Heart right ventricle (tissue), 16 donors: ENCODE data around the gene FBLN2. TPM values are rescaled to one million over a fixed set of nuclear protein-coding genes. Genes with fewer than 3 reads are reported as not detected.

Experiments used
- ATAC-seq, 8 donors: fragments of 200-7000 bp; cut with Tn5 transposase; one replicate each; pipeline ENCODE4 v1.9.1; 2020; ENCODE audit warnings: mild to moderate bottlenecking in 8 of 8, moderate library complexity in 8 of 8, moderate number of reproducible peaks in 1 of 8
- DNase-seq, 2 donors: peaks; one replicate each; pipeline ENCODE4 v3.0.0-alpha.2; 2020
- H3K27ac ChIP-seq, 10 donors: fragments of 200-600 bp; sonication (generic) in 2 of 10; one replicate each; pipeline versions ENCODE4 v1.5.0 to v1.8.0; 2020 to 2022; ENCODE audit warnings: mild to moderate bottlenecking in 3 of 10
- H3K27me3 ChIP-seq, 7 donors: fragments of 200-600 bp; one replicate each; pipeline ENCODE4 v1.8.0; 2021 to 2022; ENCODE audit warnings: mild to moderate bottlenecking in 2 of 7
- H3K36me3 ChIP-seq, 9 donors: fragments of 200-600 bp; sonication (generic) in 1 of 9; one replicate each; pipeline versions ENCODE4 v1.5.0 to v1.8.0; 2020 to 2022; ENCODE audit warnings: mild to moderate bottlenecking in 2 of 9
- H3K4me1 ChIP-seq, 9 donors: fragments of 200-600 bp; sonication (generic) in 1 of 9; one replicate each; pipeline versions ENCODE4 v1.5.0 to v1.8.0; 2020 to 2022; ENCODE audit warnings: mild to moderate bottlenecking in 4 of 9
- H3K4me3 ChIP-seq, 10 donors: fragments of 200-600 bp; sonication (generic) in 2 of 10; one replicate each; pipeline versions ENCODE4 v1.5.0 to v1.8.0; 2020 to 2022; ENCODE audit warnings: mild to moderate bottlenecking in 7 of 10, moderate library complexity in 2 of 10
- H3K9me3 ChIP-seq, 11 donors: fragments of 200-600 bp in 10 of 11; sonication (generic) in 2 of 11; one replicate each; pipeline versions ENCODE4 v1.5.0 to v1.8.0; 2013 to 2022; ENCODE audit warnings: mild to moderate bottlenecking in 2 of 11, control low read depth in 1 of 11, moderate library complexity in 1 of 11
- WGBS, 2 donors: extraction: QIAGEN DNeasy Blood & Tissue Kit; methylation state at CpG; one replicate each; pipeline ENCODE4 v1.1.7; 2013; ENCODE audit warnings: inconsistent platforms in 1 of 2; 5-methylcytosine and 5-hydroxymethylcytosine counted together
- intact Hi-C, 10 donors: fragments of 100-400 bp; cut with DNase I; formaldehyde crosslinking; loops; one replicate each; pipeline versions ENCODE4 v1.11.1 to v1.14.2; 2022
- polyA plus RNA-seq, 2 donors: library from polyadenylated mRNA; stranded (reverse); fragments of 200-250 nt; gene quantifications; one replicate each; pipeline ENCODE4 v1.2.3, GENCODE V29; 2013
- total RNA-seq, 10 donors: library from RNA; stranded (reverse); fragmentation: NEBNext Ultra II Directional in 3 of 10; extraction: Animal tissue kit (Norgen Biotek cat#: 25700) in 3 of 10; gene quantifications; one replicate each; pipeline versions ENCODE4 v1.2.1 to v1.2.4, GENCODE V29; 2021 to 2023
- TF ChIP-seq, protein P1 (sequence below), 9 donors: fragments of 200-600 bp; sonication (generic) in 2 of 9; IDR thresholded peaks; one replicate each; pipeline versions ENCODE4 v1.5.0 to v1.8.0; 2021 to 2022; ENCODE audit warnings: antibody characterized with exemption in 9 of 9, mild to moderate bottlenecking in 5 of 9, moderate library complexity in 1 of 9
- donor health status: Arrhythmogenic right ventricular cardiomyopathy.
- donor health status: ischemic (EF 13 %, LVEDD 7.1; RV severe dilation, severe dysfunction).
- donor health status: healthy with polysubstance abuse.
- donor health status: DM: no; HTN: yes; CAD: no.
- donor health status: DM: no; HTN: no; CAD: no.
- donor health status: ischemic (EF 25% LVEDD 6.9; RV normal size, moderate dysfunction).
- donor health status: ischemic (EF 25% LVEDD 5.7; RV mildly dilated, moderate dysfunction).
- donor health status: healthy.
- donor health status: DM: yes; HTN: yes; CAD: no.
- donor health status: Ischemic cardiomyopathy.
- donor health status: ischemic (EF 35%, LVEDD 5.7; RV mildly dilated, moderate dysfunction).
- donor health status: nonischemic (EF 11% LVEDD 7.7; RV severe dilation, severe dysfunction).
- donor health status: DM: yes; HTN: yes; CAD: no.
- donor health status: PGD.
- donor health status: ischemic (EF 29% LVEDD 5.4; RV normal size, mild dysfunction).
- donor health status: nonischemic (EF 23%, LVEDD 6.1; RV moderate dilation, normal function).

FBLN2 gene
- total and polyA plus RNA-seq, 12 donors, result 20.7 to 78.9 (median 47.0) TPM

DNA sequence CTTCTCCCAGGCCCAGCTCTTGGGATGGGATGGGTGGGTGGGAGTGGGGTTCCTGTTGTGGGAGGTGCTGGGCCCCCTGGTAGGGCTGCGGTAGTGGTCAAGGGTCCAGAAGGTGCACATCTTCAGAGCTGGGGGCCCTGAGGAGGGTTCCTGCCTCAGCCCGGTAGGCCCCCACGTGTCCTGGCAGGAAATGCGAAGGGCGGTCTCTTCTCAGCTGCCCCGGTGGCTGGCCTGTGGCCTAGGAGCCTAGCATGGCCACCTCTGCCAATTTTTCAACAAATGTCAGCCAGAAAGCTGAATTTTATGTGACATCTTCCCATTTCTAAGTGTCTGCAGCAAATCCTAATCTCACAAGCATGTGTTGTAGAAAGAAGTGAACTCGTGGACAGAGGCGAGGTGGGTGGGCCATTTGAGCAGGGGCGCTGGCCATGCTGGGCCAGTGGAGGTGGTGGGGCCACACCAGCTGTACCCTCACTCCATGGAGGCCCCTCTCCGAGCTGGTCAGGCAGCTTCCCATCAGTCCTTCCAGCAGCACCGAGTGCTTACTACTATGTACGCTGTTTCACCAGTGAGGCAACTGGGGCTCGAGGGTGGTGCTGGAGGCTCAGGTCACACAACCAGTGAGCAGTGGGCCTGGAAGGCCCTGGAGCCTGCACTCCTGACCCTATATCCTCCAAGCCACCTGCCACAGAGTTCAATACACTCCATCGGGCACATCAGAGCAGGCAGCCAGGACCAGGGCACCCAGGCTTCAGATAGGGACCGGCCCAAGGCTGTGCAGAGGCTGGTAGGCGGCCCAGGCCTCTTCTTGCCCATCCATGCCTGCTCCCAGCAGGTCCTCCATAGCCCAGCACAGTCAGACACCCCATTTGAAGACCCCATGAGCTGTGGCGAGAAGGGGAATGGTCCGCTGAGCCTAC is 23.2 kb downstream of the FBLN2 start:
- Histone ChIP-seq H3K4me1 (peaks cover 6 to 50% (median 21%) of the 10 kb centered on the region in 9 donors), H3K4me3 (no peak overlapping the region), H3K36me3 (peaks cover 0 to 22% (median 0%) of the 10 kb centered on the region in 9 donors), H3K9me3 (no peaks in the 10 kb centered on the region), H3K27me3 (no peaks in the 10 kb centered on the region), H3K27ac (peak overlapping the region in 1 of 10 donors; percentile 33)
- ATAC-seq, result no peak
- intact Hi-C loops, result no loop called here
- WGBS, 2 donors, result 85 to 87% methylated on average over 18 of the region's 18 CpGs
- DNase-seq, result no peak
- TF ChIP-seq, protein P1, sequence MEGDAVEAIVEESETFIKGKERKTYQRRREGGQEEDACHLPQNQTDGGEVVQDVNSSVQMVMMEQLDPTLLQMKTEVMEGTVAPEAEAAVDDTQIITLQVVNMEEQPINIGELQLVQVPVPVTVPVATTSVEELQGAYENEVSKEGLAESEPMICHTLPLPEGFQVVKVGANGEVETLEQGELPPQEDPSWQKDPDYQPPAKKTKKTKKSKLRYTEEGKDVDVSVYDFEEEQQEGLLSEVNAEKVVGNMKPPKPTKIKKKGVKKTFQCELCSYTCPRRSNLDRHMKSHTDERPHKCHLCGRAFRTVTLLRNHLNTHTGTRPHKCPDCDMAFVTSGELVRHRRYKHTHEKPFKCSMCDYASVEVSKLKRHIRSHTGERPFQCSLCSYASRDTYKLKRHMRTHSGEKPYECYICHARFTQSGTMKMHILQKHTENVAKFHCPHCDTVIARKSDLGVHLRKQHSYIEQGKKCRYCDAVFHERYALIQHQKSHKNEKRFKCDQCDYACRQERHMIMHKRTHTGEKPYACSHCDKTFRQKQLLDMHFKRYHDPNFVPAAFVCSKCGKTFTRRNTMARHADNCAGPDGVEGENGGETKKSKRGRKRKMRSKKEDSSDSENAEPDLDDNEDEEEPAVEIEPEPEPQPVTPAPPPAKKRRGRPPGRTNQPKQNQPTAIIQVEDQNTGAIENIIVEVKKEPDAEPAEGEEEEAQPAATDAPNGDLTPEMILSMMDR (IDR thresholded peaks at IDR 0.05), result no peak

DNA sequence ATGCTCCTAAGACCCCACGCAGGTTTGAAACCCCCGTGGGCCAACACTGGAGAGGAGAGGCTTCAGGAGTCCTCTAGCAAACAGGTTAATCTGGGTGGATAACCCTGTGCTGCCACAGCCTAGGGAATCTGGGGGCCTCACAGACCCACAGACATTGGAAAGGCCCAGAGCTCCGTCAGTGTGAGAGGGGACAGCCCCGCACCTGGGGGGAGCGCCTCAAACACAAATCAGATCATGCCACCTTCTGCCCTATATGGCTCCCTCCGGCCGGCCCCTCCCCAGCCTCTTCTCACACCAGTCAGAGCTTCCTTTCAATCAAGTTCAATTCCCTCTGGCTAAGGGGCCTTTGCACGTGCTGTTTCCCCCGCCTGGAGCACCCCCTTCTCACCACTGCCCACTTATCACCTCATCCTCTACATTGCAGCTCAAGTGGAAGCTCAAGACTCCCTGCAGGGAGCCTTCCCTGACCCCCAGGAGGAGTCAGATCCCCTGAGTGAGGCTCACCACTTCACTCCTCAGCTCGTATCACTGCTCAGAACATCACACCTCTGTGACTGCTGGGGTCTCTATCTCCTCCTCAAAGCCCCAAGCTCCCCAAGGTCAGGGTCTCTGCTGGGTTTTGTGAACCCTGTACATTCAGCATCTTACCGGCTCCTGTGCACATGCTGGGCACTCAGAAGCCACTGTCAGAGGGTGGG is 24.1 kb downstream of the FBLN2 start:
- Histone ChIP-seq H3K36me3 (peaks cover 0 to 22% (median 0%) of the 10 kb centered on the region in 9 donors), H3K9me3 (no peaks in the 10 kb centered on the region), H3K4me1 (peaks cover 6 to 53% (median 21%) of the 10 kb centered on the region in 9 donors), H3K27me3 (no peaks in the 10 kb centered on the region), H3K4me3 (no peak overlapping the region), H3K27ac (no peak overlapping the region)
- WGBS, 2 donors, result 94 to 95% methylated on average over 11 of the region's 11 CpGs
- intact Hi-C loops, result no loop called here
- no peak for DNase-seq
- TF ChIP-seq, protein P1 (IDR thresholded peaks at IDR 0.05), result no peak
- no peak for ATAC-seq

DNA sequence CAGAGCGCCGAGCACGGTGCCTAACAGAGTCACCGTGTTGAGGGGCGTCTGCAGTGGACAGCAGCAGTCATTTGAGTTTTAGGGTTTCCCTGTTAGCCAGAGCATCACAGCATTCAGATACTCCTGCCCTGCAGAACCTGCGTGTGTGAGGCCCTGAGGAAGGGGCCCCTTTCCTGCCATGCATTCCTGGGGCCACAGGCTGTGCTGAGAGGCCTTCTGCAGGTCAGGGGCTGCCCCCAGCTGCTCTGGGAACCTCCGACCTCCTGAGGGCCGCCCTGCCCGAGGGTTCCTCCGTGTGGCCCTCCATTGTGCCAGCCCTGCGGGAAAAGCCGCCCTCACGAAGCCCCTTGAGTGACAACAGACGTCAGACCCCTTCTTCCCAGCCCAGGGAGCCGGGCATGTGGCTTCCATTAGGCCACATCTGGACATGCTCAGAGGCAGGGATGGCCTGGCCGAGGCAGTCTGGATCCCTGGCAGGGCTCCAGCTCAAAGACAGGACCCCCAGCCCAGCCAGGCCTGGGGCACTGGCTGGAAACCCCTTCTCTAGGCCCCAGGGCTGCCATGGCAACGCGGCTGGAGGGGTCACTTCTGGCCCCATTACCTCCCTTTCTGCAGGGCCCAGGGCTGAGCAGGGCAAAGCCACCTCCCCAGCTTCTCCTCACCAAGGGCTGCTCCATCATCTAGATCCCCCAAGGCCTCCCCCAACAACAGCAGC is 25.3 kb downstream of the FBLN2 start:
- no peak overlapping the region for H3K4me3 ChIP-seq
- H3K27ac ChIP-seq, result peak overlapping the region in 4 of 10 donors; percentile 7 to 52 (median 21)
- 77 to 79% methylated on average over 18 of the region's 18 CpGs for WGBS, 2 donors
- no peak for DNase-seq
- H3K4me1 ChIP-seq, result peaks cover 6 to 46% (median 21%) of the 10 kb centered on the region in 9 donors
- TF ChIP-seq, protein P1 (IDR thresholded peaks at IDR 0.05), result no peak
- intact Hi-C loops, result no loop called here
- peaks cover 0 to 22% (median 0%) of the 10 kb centered on the region in 9 donors for H3K36me3 ChIP-seq
- peak in 1 of 8 donors; percentile 2 for ATAC-seq
- no peaks in the 10 kb centered on the region for H3K9me3 ChIP-seq
- no peaks in the 10 kb centered on the region for H3K27me3 ChIP-seq
